Trophoblast cell (in vitro differentiated cells and primary cell): ENCODE results near the gene EGFR.

Experiments
- DNase-seq, 2 donors: peaks; one replicate each; pipeline ENCODE4 v3.0.0-alpha.2; 2016
- H2AFZ ChIP-seq: 2 replicates; pipeline ENCODE4 v1.6.1; 2013; ENCODE audit warnings: low read length, moderate library complexity, mild to moderate bottlenecking; ENCODE audit not compliant: insufficient read depth, poor library complexity
- H2AK5ac ChIP-seq: 2 replicates; pipeline ENCODE4 v1.6.1; 2013; ENCODE audit warnings: mild to moderate bottlenecking, low read length
- H2BK120ac ChIP-seq: 2 replicates; pipeline ENCODE4 v1.6.1; 2013; ENCODE audit warnings: low read length, mild to moderate bottlenecking, moderate library complexity; ENCODE audit not compliant: insufficient read depth, poor library complexity
- H2BK12ac ChIP-seq: 2 replicates; pipeline ENCODE4 v1.6.1; 2013; ENCODE audit warnings: mild to moderate bottlenecking, low read length, moderate library complexity
- H2BK5ac ChIP-seq: 2 replicates; pipeline ENCODE4 v1.6.1; 2013; ENCODE audit warnings: low read length, low read depth, moderate library complexity, mild to moderate bottlenecking; ENCODE audit not compliant: poor library complexity
- H3K14ac ChIP-seq: 2 replicates; pipeline ENCODE4 v1.6.1; 2013; ENCODE audit warnings: mild to moderate bottlenecking, low read length
- H3K18ac ChIP-seq: 2 replicates; pipeline ENCODE4 v1.6.1; 2013; ENCODE audit warnings: mild to moderate bottlenecking, low read length
- H3K23ac ChIP-seq: 2 replicates; pipeline ENCODE4 v1.6.1; 2013; ENCODE audit warnings: low read length
- H3K27ac ChIP-seq: 2 replicates; pipeline ENCODE4 v1.5.1; 2013; ENCODE audit warnings: low read depth, mild to moderate bottlenecking, inconsistent platforms, low read length, moderate library complexity
- H3K27me3 ChIP-seq: 2 replicates; pipeline ENCODE4 v1.6.1; 2013; ENCODE audit warnings: inconsistent platforms, mild to moderate bottlenecking, low read length, moderate library complexity; ENCODE audit not compliant: insufficient read depth
- H3K36me3 ChIP-seq, 2 experiments: 1 replicate in 1 of 2; 2 replicates in 1 of 2; pipeline ENCODE4 v1.6.1; 2013; ENCODE audit warnings: low read length in 2 of 2, mild to moderate bottlenecking in 2 of 2, moderate library complexity in 1 of 2; ENCODE audit not compliant: insufficient read depth in 2 of 2, control insufficient read depth in 1 of 2
- H3K4ac ChIP-seq: 2 replicates; pipeline ENCODE4 v1.6.1; 2013; ENCODE audit warnings: low read depth, mild to moderate bottlenecking, low read length, moderate library complexity
- H3K4me1 ChIP-seq, 2 experiments: 1 replicate in 1 of 2; 2 replicates in 1 of 2; pipeline ENCODE4 v1.6.1; 2013; ENCODE audit warnings: low read length in 2 of 2, mild to moderate bottlenecking in 2 of 2, moderate library complexity in 1 of 2; ENCODE audit not compliant: insufficient read depth in 2 of 2, control insufficient read depth in 1 of 2
- H3K4me2 ChIP-seq: 2 replicates; pipeline ENCODE4 v1.6.1; 2013; ENCODE audit warnings: inconsistent platforms, mild to moderate bottlenecking, low read length, moderate library complexity
- H3K4me3 ChIP-seq: 2 replicates; pipeline ENCODE4 v1.5.1; 2013; ENCODE audit warnings: mild to moderate bottlenecking, low read depth, low read length, inconsistent platforms
- H3K79me1 ChIP-seq: one replicate; pipeline ENCODE4 v1.6.1; 2013; ENCODE audit warnings: low read length
- H3K79me2 ChIP-seq: 2 replicates; pipeline ENCODE4 v1.6.1; 2013; ENCODE audit warnings: low read length, mild to moderate bottlenecking; ENCODE audit not compliant: control insufficient read depth, insufficient read depth, poor library complexity
- H3K9ac ChIP-seq: 2 replicates; pipeline ENCODE4 v1.6.1; 2013; ENCODE audit warnings: mild to moderate bottlenecking, low read length
- H3K9me3 ChIP-seq: 2 replicates; pipeline ENCODE4 v1.6.1; 2013; ENCODE audit warnings: low read depth, mild to moderate bottlenecking, control low read depth, inconsistent platforms, low read length; ENCODE audit not compliant: insufficient read depth
- H4K12ac ChIP-seq: 2 replicates; pipeline ENCODE4 v1.6.1; 2013; ENCODE audit warnings: low read depth, mild to moderate bottlenecking, low read length, moderate library complexity
- H4K8ac ChIP-seq: 2 replicates; pipeline ENCODE4 v1.6.1; 2013; ENCODE audit warnings: low read depth, mild to moderate bottlenecking, low read length, moderate library complexity
- H4K91ac ChIP-seq: one replicate; pipeline ENCODE4 v1.6.1; 2013; ENCODE audit warnings: low read depth, mild to moderate bottlenecking, low read length, moderate library complexity
- WGBS: extraction: QIAGEN DNeasy Blood & Tissue Kit; methylation state at CpG from one replicate; pipeline ENCODE4 v1.1.7; 2013; ENCODE audit warnings: missing lambda C conversion rate; ENCODE audit not compliant: insufficient read length, insufficient coverage; ENCODE audit errors: extremely low coverage; 5-methylcytosine and 5-hydroxymethylcytosine counted together

EGFR gene

GRCh38 chr7:55043691-55044370 is 25.0 kb downstream of the EGFR start:
- H4K91ac ChIP-seq, result no peak overlapping the region
- no peaks in the 10 kb centered on the region for H3K36me3 ChIP-seq
- no peak overlapping the region for H3K14ac ChIP-seq
- no peak overlapping the region for H3K4me3 ChIP-seq
- no peak overlapping the region for H3K23ac ChIP-seq
- H3K9me3 ChIP-seq, result no peaks in the 10 kb centered on the region
- peaks cover 0 to 5% of the 10 kb centered on the region in 2 experiments for H3K4me1 ChIP-seq
- H2BK5ac ChIP-seq, result no peak overlapping the region
- no peak overlapping the region for H4K12ac ChIP-seq
- no peak overlapping the region for H3K9ac ChIP-seq
- H2BK12ac ChIP-seq, result no peak overlapping the region
- no CpG with 5 or more reads among the region's 3 CpGs for WGBS
- no peak overlapping the region for H3K4ac ChIP-seq
- no peaks in the 10 kb centered on the region for H3K79me2 ChIP-seq
- H3K4me2 ChIP-seq, result no peak overlapping the region
- H4K8ac ChIP-seq, result no peak overlapping the region
- no peaks in the 10 kb centered on the region for H3K79me1 ChIP-seq
- H3K27me3 ChIP-seq, result no peaks in the 10 kb centered on the region
- no peak overlapping the region for H3K18ac ChIP-seq
- no peak overlapping the region for H2AK5ac ChIP-seq
- no peak overlapping the region for H2BK120ac ChIP-seq
- no peak overlapping the region for H2AFZ ChIP-seq
- H3K27ac ChIP-seq, result no peak overlapping the region
- peak; percentile 94 to 97 for DNase-seq

GRCh38 chr7:55044371-55044717 is 25.5 kb downstream of the EGFR start:
- Histone ChIP-seq H3K79me2 (no peaks in the 10 kb centered on the region), H3K4me3 (no peak overlapping the region), H3K18ac (no peak overlapping the region), H2BK120ac (no peak overlapping the region), H3K36me3 (no peaks in the 10 kb centered on the region), H4K8ac (no peak overlapping the region), H3K4me1 (peaks cover 0 to 5% of the 10 kb centered on the region in 2 experiments), H2AK5ac (no peak overlapping the region), H3K9ac (no peak overlapping the region), H4K12ac (no peak overlapping the region), H3K14ac (no peak overlapping the region), H3K4ac (no peak overlapping the region), H2BK12ac (no peak overlapping the region), H3K4me2 (no peak overlapping the region), H3K23ac (no peak overlapping the region), H3K9me3 (no peaks in the 10 kb centered on the region), H3K79me1 (no peaks in the 10 kb centered on the region), H4K91ac (no peak overlapping the region), H3K27me3 (no peaks in the 10 kb centered on the region), H2BK5ac (no peak overlapping the region), H3K27ac (no peak overlapping the region), H2AFZ (no peak overlapping the region)
- no CpG with 5 or more reads among the region's 6 CpGs for WGBS
- no peak for DNase-seq

DNA sequence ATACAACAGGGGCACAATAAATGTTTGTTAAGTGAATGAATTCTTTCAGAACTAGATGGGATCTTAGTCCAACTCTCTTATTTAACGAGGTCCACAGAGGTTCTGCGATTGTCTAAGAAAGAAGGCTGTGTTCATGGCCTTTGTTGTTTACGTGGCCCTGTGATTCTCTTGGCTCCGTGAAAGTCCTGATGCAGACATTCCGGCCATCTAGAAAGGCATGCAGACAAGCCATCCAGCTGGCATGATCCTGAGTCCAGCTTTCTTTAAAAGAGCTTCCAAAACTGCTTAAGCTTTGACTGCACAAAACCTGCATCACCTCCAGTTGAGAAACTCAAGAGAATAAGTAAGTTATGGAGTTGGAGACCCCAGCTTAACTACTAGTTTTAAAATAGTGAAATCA is 26.0 kb downstream of the EGFR start:
- Histone ChIP-seq H3K9ac (no peak overlapping the region), H2BK120ac (no peak overlapping the region), H3K18ac (no peak overlapping the region), H4K12ac (no peak overlapping the region), H3K27me3 (no peaks in the 10 kb centered on the region), H3K4me1 (peaks cover 0 to 5% of the 10 kb centered on the region in 2 experiments), H3K4me2 (no peak overlapping the region), H3K4me3 (no peak overlapping the region), H3K4ac (no peak overlapping the region), H2AK5ac (no peak overlapping the region), H2AFZ (no peak overlapping the region), H3K79me1 (no peaks in the 10 kb centered on the region), H4K91ac (no peak overlapping the region), H3K9me3 (no peaks in the 10 kb centered on the region), H3K79me2 (no peaks in the 10 kb centered on the region), H3K14ac (no peak overlapping the region), H4K8ac (no peak overlapping the region), H2BK5ac (no peak overlapping the region), H3K27ac (no peak overlapping the region), H3K36me3 (no peaks in the 10 kb centered on the region), H3K23ac (no peak overlapping the region), H2BK12ac (no peak overlapping the region)
- DNase-seq, result peak in 1 of 2 donors; percentile 53
- no CpG with 5 or more reads among the region's 5 CpGs for WGBS

- Histone ChIP-seq H3K4me2 (no peak overlapping the region), H3K4ac (no peak overlapping the region), H4K8ac (no peak overlapping the region), H3K4me3 (no peak overlapping the region), H3K27ac (no peak overlapping the region), H4K12ac (no peak overlapping the region), H3K79me1 (no peaks in the 10 kb centered on the region), H3K18ac (no peak overlapping the region), H2BK5ac (no peak overlapping the region), H3K79me2 (no peaks in the 10 kb centered on the region), H3K23ac (no peak overlapping the region), H3K4me1 (peaks cover 0 to 5% of the 10 kb centered on the region in 2 experiments), H3K27me3 (no peaks in the 10 kb centered on the region), H2AK5ac (no peak overlapping the region), H2AFZ (no peak overlapping the region), H2BK120ac (no peak overlapping the region), H3K9ac (no peak overlapping the region), H2BK12ac (no peak overlapping the region), H3K36me3 (no peaks in the 10 kb centered on the region), H3K14ac (no peak overlapping the region), H4K91ac (no peak overlapping the region), H3K9me3 (no peaks in the 10 kb centered on the region)
- WGBS, result no CpG with 5 or more reads among the region's 7 CpGs
- DNase-seq, result no peak
Measured at GRCh38 chr7:55046582-55047342, 27.9 kb downstream of the EGFR start.
